A204.1 (cell line): ENCODE data around the gene NFIB.

Experiments used
- FAIRE-seq: peaks from 2 replicates; lab custom pipeline; 2012; peaks lifted over from hg19 to GRCh38; lab: Jason Lieb, UNC

Gene NFIB

DNA sequence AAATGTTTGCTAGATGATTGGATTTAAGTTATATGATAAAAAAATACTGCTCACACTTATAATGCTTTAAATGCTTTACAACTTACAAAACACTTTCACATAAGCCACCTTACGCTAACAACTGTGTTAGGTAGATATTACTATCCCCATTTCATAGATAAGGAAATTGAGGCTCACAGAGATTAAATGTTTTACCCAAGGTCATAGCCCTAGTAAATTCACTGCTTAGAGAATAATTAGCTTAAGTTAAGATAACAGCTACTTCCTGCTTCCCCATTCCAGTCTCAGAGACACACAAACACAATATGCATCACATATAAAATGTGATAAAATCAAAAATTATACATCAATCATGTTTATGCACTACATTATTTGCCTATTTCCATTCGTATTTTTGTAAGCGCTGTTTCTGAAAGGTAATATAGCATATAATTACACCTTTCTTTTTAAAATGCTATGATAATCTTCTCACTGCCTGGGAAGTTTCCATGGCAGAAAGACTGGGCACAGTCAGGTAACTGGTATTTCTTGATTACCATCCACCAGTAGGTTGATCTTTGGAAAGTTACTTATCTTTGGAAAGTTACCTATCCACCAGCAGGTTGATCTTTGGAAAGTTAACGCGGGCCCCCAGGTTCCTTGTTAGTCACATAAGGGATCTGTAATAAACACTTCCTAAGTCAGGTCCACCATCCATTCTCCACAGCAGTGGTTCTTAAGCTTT lies 101.1 kb downstream of the NFIB start:
- no peak for FAIRE-seq

DNA sequence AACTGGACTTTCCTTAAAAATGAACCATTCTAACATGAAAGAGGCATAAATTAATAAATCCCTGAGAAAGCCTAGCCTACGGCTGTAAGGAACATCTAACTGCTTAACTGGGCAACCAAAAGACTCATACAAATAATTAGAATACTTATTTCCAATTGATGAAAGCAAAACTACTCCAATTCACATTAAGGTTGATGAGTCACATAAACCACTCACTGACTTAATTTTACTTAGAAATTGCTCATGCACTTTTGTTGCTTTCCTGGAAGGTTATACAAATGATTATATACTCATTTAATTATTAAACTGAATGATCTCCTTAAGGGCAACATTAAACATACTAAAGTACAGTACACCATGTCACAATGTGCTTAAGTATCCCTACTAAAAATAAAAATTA lies 101.9 kb downstream of the NFIB start:
- no peak for FAIRE-seq

DNA sequence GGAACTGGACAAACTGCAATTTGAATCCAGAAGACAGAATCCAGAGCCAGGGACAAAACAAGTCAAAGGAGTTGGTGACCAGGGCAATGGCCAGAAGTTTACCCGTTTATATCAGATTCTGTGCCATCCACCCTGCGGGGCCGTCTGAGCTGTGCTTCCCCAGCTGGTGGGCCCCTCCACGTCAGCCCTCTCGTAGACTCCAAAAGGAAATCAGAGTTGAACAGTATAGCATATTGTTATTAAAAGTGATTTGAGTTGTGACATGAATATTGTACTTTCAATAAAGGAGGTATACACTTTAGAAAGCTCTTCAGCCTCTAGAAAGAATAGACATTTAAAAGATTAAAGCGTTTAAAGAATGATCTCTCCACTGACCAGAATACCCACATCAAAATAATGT lies 102.4 kb downstream of the NFIB start:
- no peak for FAIRE-seq

DNA sequence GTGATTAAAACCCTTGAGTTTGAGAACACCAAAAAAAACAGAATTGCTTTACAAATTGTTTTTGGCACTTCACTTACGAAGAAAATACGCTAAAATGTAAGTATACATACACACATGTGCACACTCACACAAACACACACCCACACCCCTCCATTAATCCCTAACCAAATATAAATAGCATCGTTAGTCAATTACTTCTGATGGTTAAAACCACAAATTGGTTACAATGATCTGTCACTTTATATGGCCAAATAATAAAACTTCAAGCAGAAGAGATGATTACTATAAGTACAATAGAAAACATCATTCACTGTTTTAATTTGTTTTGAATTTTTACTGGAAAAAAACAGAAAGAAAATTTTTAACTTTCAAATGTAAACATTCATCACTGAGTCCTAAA lies 103.5 kb downstream of the NFIB start:
- no peak for FAIRE-seq

DNA sequence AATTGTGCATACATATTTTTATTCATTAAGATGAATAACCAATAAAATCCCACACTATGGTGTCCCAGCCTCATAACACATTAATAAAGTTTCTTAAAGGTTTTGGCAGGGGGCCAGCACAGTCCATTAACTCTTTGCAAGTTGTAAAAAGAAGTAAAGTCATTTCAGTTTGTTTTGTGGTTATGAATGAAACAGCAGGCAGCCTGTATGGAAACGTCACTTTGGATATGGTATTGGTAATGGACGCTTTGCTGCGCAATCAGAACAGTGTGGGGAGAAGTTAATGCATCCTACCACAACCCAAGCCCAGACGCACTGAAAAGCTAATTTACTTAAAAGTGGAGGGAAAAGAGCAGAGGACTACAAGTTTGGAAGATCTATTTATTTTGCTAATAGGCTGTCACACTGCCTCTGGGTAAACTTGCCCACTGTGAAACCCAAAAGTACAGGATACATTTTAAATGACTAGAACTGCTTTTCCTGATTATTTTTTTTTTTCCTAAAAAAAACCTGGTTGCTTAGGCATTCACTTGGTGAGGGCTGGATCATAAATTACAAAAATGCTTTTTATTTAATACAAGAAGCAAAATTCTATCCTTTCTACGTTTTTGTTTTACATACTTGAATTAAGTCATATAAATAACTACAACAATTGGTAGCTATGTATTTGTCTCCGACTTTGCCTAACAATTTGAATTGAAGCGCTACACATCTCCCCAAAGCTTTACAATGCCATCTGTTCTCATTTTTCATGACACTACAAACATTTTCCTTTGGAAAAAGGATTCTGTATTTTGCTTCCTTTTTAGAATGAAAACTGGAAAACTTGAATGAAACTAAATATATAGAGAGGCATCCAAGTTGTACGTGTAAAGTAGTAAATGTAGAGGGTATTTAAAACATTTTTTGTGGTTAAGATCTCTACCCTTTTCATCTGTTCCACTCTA lies 104.3 kb downstream of the NFIB start:
- FAIRE-seq = no peak

DNA sequence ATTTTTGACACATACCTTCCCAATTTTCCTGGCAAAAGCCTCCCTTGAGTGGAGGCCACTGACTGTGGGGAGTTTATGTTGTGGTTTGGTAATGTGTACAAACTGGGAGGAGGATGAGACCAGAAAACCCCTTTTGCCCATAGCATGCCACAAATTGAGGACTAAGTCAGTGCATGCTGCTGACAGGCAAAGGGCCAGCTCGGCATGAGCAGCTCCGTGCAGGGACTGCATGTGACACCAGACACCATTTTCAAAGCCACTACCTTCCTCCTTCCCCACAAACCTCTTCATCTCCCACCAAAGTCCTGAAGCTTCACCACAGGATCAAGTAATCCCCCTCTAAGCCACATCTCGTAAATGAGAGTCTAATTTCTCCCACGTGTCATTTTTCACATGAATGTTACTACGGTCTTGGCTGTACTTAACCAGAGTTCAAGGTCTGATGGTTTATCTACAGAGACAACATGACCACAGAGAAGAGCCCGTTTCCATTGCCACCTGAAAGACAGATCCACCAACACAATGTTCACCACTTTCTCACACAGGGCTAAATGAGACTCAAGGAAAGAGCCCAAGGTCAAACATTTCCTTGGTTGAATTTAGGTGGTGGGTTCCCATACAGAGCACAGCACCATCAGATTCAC lies 106.5 kb downstream of the NFIB start:
- no peak for FAIRE-seq

DNA sequence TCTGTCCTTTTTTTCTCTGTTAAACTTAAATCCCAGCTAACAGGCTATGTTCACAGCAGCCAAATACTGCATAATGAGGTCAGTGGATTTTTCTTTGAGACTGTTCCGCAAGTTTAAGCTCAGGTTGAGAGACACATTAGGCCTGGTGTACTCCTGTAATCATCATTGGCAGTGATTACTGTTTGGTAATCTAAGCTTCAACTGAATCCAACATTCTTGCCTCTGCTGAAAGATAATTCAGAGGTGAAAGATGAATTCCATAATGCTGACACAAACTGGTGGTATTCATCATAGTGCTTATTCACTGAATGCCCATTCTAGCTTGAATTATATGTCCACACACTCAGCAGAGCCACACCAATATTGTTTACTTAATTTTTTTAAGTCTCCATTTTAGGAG lies 108.5 kb downstream of the NFIB start:
- FAIRE-seq = no peak

DNA sequence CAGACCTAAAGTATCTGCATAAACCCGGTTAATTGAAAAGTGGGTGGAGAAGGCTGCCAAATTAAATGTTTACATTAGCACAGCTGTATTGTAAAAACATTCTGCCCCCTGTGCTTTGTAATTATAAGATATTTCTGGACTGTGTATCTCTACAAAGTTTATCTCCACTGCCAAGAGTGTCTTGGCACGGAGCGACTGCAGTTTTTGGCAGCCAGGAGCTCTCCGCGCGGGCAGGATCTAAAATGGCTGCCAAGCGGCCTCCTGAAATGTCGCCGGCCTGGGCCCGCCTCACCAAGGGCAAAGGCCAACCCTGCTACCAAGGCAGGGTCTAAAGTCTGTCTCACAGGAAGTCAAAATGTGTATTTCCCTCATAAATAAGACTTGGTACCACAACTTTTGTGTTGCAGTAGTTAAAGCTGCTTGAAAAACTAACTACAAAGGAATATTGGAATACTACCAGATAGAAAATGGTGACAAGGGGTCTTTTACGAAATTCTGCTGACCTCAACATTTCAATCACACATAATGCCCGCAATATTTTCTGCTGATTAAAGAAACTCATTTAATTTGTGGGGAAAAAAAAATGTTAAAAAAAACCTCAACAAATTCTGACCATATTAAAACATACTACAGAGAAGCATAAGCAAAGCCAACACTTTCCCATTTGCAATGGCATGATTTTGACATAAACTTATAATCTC lies 110.4 kb downstream of the NFIB start:
- no peak for FAIRE-seq

DNA sequence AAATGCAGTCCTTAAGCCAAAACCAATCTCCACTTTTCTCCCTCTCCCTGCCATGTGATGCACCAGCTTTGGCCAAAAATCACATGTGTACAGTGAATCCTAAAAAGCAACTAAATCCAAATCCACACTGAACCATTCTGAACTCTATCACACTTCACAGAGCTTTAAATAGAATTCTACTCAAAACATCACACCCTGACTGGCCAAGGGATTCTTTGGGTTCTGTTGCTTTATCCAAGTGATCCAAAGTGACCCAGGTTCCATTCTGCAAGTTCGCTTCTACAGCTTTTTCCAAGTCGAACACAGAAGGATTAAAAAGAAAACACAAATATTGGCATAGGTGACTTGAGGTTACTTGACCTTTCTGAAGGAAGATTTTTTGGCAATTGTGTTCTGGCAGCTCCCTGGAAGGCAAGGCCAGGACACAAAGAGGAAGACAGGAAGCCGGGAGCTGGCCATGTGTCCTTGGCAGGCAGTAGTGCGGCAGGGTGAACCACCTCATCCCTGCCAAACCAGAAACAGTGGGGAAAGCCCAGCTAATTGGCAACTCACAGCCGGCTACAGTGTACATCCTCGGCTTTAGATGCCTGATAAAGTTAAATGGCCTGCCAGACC lies 115.0 kb downstream of the NFIB start:
- no peak for FAIRE-seq

DNA sequence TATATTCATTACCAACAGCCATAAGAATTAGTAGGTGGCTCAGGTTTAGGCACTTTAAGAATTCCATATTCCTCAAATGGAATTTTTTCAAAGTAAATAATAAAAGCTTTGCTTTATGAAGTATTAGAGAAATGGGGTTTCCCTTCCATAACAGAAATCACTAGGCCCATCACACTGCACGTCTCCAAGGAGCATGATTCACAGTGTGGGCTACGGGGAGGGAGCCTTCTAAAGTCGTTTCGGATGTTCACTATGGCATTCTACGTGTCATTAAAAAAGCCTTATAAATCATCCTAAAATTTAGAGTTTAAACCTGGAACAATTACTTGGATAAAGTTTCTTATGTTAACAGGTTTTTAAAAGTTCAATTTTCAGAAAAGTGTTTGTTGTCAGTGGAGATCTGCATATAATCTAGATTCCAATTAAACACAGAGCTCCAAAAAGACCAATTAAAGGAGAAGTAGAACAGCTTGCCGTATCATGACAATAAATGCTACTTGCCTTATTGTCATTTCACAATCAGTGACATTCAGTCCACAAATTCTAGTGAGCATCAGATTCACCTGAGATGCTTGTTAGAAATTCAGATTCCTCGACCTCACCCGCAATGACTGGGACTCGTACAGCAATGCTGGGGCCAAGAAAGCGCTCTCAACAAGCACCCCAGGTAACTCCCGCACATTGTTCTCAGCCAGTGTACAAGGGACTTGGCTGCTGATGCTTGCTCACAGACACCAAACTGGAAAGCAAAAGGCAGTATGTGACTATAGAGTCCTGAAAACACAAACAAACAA lies 115.7 kb downstream of the NFIB start:
- no peak for FAIRE-seq

DNA sequence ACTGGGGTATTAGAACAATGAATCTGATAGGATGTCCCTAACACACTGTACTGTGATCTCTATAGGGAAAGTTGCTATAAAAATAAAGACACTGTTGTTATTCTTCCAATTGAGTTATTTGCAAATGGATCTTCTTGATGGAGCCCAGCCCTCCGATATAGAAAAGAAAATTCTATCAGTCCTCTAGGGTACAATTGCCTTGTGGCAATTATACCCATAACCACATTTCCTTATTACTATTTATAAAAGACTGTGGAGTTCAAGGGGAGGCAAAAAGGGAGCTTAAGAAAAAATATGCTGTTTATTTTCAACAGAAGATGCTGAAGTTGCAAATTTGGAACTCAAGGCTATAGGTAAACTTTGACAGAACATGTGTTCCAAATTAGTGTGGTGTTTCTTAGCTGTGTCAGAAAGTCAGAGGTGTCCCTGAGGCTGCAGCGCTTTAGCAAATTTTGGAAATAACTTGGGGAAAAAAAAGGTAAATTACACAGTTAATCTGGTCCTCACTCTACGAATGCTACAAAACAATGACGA lies 116.5 kb downstream of the NFIB start:
- no peak for FAIRE-seq

DNA sequence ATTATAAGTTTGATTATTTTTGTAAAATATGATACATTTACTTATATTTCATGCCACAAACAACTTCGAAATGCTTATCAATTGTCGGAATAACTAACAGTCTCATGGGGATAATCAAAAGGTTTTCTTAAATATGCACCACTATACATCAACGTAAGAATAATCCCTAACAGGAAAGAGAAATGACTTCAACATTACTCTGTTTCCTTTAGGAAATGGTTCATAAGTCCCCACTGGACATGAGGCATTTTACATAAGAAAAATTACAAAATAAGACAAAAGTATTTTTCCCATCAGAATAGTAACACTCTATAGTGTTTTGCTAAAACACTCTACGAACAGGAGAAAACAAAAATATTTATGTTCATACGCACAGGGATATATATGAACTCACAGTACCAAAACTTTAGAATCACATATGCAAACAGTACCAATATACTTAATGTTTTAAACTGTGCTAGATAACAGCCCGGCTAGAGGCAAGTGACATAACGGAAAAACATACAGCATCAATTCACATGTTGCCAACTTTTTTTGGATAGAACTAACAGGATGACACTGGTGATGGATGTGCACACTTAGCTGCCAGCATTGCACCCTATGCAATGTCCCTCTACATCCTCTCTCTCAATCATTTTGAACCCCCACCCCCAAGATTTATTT lies 120.5 kb downstream of the NFIB start:
- FAIRE-seq = no peak

DNA sequence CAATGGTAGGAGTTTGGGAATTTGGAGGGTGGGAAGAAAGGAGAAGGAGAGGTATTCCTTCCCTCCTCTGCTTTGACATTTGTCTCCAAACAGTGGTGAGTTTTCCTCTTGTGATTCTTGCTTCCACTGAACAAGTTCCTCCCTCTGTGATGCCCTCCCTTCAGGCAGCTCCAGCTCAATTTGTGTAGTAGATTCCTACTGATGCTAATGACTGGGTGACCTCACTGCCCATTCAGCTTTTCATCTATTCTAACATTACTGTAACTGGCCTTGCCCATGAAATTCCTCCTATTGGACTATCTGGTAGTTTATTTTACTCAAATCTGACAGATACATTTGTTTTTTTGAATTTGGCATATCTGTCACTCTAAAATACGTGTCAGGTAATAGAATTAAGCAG lies 121.4 kb downstream of the NFIB start:
- no peak for FAIRE-seq

DNA sequence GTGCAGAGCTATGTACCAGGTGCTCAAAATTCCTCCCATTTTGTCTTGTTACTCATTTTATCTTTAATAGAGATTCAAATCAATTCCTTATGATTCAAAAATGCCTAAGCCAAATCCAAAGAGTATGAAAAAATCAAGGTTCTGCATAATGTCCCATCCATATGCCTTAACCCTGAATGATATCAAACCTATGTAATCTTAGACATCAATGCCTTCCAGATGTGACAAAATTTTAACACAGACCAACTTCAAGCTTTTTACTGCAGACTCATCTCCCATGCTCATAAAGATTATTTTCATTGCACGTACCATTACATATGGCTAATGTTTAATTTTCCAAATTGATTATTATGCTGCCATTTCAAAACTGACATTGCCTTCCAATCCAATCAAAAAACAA lies 122.4 kb downstream of the NFIB start:
- FAIRE-seq = no peak

DNA sequence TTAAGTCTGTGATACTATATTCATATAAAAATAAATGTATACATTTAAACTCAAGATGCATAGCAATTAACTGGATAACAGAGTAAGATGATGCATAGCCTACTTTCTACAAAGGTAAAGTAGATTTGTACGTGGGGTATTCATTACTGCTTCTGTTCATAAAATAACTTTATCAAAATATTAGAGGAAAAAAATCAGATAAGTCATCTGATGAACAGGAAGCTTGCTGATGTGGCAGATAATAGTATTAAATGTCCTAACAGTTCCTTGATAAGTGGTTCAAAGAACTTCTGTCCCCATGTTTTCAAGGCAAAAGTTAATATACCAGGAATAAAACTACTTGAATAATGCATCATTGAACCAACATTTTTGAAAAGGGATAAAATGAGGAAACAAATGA lies 123.7 kb downstream of the NFIB start:
- no peak for FAIRE-seq

DNA sequence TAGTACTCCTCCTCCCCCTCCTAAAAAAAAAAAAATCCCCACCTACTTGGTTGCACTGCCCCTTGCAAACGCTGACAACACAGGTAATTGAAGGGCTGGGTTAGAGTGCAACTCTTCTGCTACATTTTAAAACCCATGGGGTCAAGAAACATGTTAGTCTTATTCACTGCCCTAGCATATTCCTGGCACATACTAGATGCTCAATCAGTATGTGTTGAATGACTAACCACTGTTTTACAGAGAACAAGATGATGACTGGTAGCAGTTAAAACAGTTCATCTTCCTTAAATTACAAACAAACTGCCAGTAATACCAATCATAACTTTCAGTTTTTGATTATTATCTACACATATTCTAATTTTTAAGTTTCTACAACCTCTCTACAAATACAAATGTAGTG lies 124.4 kb downstream of the NFIB start:
- no peak for FAIRE-seq

DNA sequence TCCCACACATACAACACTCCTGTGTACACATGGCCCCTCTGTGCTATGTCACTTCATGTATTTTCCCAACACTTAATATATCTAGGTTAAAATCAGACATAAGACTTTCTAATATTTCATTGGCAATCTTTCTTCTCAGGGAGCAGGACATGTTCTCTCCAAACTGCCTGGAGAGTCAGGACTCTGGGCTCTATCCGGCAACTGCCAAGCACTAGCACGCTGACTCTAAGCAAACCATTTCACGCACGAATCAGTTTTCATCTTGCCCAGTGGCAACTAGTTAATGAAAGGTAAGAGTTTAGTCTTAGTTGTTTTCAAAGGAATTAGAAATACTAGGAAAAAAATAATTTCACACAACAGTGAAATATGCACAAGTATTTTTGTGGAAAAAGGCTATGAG lies 124.8 kb downstream of the NFIB start:
- FAIRE-seq = no peak

DNA sequence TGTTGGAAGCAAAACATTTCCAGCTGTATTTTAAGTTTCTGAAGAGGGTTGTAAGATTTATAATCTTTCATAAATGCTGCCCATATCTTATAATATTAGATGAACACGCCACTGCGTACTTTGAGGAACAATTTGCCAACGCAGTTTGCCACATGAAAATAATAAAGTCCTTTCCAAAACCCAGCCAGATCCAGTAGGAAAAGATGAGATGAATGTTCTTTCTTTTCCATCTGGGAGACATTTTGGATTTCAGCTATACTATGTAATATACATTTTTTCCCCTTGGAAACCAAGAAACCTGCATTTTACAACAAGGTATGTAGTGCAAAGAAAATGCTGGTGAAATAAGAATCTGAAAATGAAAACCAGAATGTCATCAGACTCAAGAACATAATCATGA lies 125.4 kb downstream of the NFIB start:
- no peak for FAIRE-seq

DNA sequence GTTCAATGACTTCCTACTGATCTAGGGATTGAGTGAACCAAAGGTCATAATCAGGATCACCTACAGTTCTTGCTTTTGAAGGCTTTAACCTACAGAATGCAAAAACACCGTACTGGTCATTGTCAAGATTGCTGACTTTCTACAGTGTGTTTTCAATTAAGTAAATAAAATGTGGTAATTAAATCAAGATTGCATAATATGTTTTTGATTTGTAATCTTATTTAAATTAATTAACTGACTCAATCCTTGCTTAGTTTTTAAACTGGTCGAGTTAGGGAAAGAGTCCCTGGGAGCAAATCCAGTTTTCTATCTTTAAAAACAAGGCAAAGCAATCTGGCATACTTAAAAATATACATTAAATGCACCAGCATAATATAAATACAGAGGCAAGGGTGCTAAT lies 125.9 kb downstream of the NFIB start:
- FAIRE-seq = no peak

DNA sequence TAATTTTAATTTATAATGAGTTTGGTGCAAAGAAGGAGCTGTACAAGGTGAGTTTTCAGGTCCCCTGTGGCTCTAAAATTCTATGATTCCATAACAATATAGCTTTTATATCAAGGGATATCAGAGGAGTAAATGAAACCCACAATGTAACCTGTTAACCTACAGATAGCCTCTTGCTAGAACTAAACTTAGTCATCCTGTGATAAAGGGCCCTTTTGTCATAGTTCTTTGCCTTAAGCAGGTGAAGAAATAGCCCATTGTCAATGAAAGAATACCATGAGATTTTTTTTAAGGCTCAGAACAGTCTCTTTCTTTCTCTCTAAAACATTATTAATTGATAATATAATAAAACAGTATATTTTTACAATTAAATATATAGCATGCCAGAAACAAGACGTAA lies 127.8 kb downstream of the NFIB start:
- no peak for FAIRE-seq

DNA sequence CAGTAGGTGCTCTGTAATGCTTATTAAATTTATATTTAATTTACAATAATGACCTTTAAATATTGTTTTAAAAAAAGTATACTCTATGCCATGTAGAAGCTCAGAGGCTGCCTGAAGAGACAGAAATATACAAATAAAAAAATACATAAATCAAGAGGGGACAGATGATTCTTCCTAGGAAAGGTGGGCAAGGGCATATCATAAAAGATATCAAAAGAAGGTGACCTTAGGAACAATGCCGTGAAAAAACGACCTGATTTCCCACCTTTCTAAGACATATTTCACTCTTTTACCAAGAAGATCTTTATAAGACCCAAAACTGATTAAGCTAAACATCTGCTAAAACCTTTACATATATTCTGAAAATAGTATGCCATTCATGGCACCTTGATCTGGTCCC lies 128.9 kb downstream of the NFIB start:
- FAIRE-seq = no peak
